IPS-15b (cell line): Measurements from ENCODE around the gene CCDC51.
"Not testable (repeated sequence)": the region's sequence is repeated elsewhere in the genome, so short reads cannot be mapped to it uniquely, and the experiment has no call there.

Source experiments
- H3K27me3 ChIP-seq: one replicate; pipeline ENCODE4 v1.6.1; 2013; ENCODE audit warnings: low read length; ENCODE audit not compliant: control insufficient read depth, insufficient read depth
- H3K36me3 ChIP-seq: one replicate; pipeline ENCODE4 v1.6.1; 2013; ENCODE audit warnings: low read length; ENCODE audit not compliant: control insufficient read depth, insufficient read depth
- H3K4me1 ChIP-seq: one replicate; pipeline ENCODE4 v1.6.1; 2013; ENCODE audit warnings: mild to moderate bottlenecking, low read length; ENCODE audit not compliant: control insufficient read depth, insufficient read depth
- H3K4me3 ChIP-seq: one replicate; pipeline ENCODE4 v1.5.1; 2013; ENCODE audit warnings: low read depth, low read length
- H3K9ac ChIP-seq: one replicate; pipeline ENCODE4 v1.6.1; 2013; ENCODE audit warnings: low read depth, mild to moderate bottlenecking, low read length
- H3K9me3 ChIP-seq: one replicate; pipeline ENCODE4 v1.6.1; 2013; ENCODE audit warnings: mild to moderate bottlenecking, low read length; ENCODE audit not compliant: control insufficient read depth, insufficient read depth

The CCDC51 gene

GRCh38 chr3:48439820-48440589 is at the start of gene CCDC51, which contains the start of gene TMA7:
Gene CCDC51 (minus strand): TSS chr3:48440119. CDS start chr3:48435128, 4,991 bp downstream.
Gene TMA7 (plus strand): TSS chr3:48440257. CDS start chr3:48440297, 40 bp downstream.
- Histone ChIP-seq H3K4me3 (peak within 1 kb of the TSS; percentile 90), H3K9me3 (no peaks in the 10 kb centered on the region), H3K9ac (peak within 1 kb of the TSS; percentile 94), H3K4me1 (peaks cover 6% of the 10 kb centered on the region), H3K36me3 (peaks cover 4% of the 10 kb centered on the region), H3K27me3 (no peaks in the 10 kb centered on the region)

DNA sequence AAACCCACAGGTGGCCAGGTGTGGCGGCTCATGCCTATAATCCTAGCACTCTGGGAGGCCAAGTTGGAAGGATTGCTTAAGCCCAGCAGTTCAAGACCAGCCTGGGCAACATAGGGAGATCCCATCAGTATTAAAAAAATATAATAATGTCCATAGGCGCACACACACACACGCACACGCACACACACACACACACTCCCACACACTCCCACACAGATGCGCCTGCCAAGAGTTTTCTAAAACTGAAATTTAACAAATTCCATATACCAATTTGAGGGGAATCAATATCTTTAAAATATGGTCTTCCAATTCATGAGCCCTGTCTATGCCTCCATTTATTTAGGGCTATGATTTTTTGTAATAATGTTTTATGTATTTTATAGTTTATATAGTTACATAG is 47.0 kb upstream of the CCDC51 start:
- H3K4me3 ChIP-seq, result no peak overlapping the region
- no peaks in the 10 kb centered on the region for H3K4me1 ChIP-seq
- H3K36me3 ChIP-seq, result peaks cover 2% of the 10 kb centered on the region
- no peaks in the 10 kb centered on the region for H3K9me3 ChIP-seq
- H3K9ac ChIP-seq, result no peak overlapping the region
- H3K27me3 ChIP-seq, result no peaks in the 10 kb centered on the region

- peaks cover 11% of the 10 kb centered on the region for H3K36me3 ChIP-seq
- H3K4me3 ChIP-seq, H3K4me1 ChIP-seq, H3K9me3 ChIP-seq, H3K9ac ChIP-seq, H3K27me3 ChIP-seq: not testable (repeated sequence)
These were observed 42.9 kb upstream of the CCDC51 start for GRCh38 chr3:48482822-48483221.

DNA sequence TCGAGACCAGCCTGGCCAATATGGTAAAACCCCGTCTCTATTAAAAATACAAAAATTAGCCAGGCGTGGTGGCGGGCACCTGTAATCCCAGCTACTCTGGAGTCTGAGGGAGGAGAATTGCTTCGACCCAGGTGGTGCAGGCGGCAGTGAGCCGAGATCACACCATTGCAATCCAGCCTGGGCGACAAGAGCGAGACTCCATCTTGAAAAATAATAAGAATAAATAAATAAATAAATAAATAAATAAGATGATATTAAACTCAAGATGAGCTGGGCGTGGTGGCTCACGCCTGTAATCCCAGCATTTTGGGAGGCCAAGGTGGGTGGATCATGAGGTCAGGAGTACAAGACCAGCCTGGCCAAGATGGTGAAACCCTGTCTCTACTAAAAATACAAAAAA is 41.0 kb upstream of the CCDC51 start:
- H3K9me3 ChIP-seq, H3K9ac ChIP-seq, H3K4me1 ChIP-seq, H3K4me3 ChIP-seq, H3K27me3 ChIP-seq: not testable (repeated sequence)
- peaks cover 18% of the 10 kb centered on the region for H3K36me3 ChIP-seq

- H3K4me3 ChIP-seq, result no peak overlapping the region
- H3K27me3 ChIP-seq, result no peaks in the 10 kb centered on the region
- H3K4me1 ChIP-seq, result peaks cover 12% of the 10 kb centered on the region
- H3K9ac ChIP-seq, result no peak overlapping the region
- H3K9me3 ChIP-seq, result no peaks in the 10 kb centered on the region
- peaks cover 18% of the 10 kb centered on the region for H3K36me3 ChIP-seq
These were observed 39.0 kb upstream of the CCDC51 start for GRCh38 chr3:48478626-48479555.

DNA sequence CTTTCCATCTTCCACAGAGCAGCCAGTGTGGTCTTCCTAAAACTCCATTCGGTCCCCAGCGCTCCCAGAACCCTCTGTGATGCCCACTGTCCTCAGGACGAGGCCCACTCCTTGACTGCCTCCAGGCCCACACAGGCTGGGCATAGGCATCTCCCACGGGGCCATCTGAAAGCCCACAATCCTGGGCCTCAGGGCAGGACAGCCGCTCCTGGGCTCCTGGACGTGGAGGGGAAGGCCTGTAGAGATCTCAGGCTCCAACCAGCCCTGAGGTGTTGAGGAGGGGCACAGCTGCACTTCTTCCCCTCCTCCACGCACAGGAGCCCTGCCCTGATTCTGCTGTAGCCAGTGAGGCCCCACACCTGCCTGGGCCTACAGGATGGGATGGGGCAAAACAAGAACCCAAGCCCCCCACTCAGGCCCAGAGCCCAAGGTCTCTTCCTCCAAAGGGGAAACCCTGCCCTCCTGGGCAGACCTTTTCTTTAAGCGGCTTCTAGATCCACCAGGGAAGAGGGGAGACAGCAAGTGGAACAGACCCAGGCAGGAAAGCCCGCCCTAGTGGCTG is 38.1 kb upstream of the CCDC51 start:
- Histone ChIP-seq H3K27me3 (no peaks in the 10 kb centered on the region), H3K4me1 (peaks cover 16% of the 10 kb centered on the region), H3K36me3 (peaks cover 18% of the 10 kb centered on the region), H3K9me3 (no peaks in the 10 kb centered on the region), H3K4me3 (no peak overlapping the region), H3K9ac (peak overlapping the region; percentile 12)

GRCh38 chr3:48476426-48477053 is 36.6 kb upstream of the CCDC51 start:
- Histone ChIP-seq H3K9ac (no peak overlapping the region), H3K36me3 (peaks cover 18% of the 10 kb centered on the region), H3K4me1 (peaks cover 16% of the 10 kb centered on the region), H3K4me3 (no peak overlapping the region), H3K9me3 (no peaks in the 10 kb centered on the region), H3K27me3 (no peaks in the 10 kb centered on the region)

GRCh38 chr3:48475188-48475587 is 35.3 kb upstream of the CCDC51 start:
- Histone ChIP-seq H3K9me3 (no peaks in the 10 kb centered on the region), H3K27me3 (no peaks in the 10 kb centered on the region), H3K36me3 (peaks cover 22% of the 10 kb centered on the region), H3K9ac (peak overlapping the region; percentile 14), H3K4me3 (no peak overlapping the region), H3K4me1 (peaks cover 16% of the 10 kb centered on the region)

DNA sequence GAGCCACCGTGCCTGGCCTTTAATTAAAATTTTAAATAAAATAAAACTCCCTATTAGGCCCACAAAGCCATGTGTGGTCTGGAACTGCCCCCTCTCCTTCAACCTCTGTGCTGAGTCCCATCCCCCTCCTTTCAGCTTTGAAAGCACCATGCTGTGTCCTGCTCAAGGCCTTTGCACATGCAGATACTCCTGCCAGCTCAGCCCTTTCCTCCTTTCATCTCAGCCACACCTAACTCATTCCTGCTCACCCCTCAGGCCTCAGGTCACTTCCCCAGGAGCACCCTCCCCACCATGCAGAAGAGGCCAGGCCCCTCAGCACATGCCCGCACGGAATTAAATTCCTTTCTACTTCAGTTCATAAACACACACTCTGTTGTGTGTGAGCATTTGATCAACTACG is 34.7 kb upstream of the CCDC51 start:
- Histone ChIP-seq H3K36me3 (peaks cover 23% of the 10 kb centered on the region), H3K4me3 (no peak overlapping the region), H3K9me3 (no peaks in the 10 kb centered on the region), H3K4me1 (peaks cover 16% of the 10 kb centered on the region), H3K9ac (peak overlapping the region; percentile 14), H3K27me3 (no peaks in the 10 kb centered on the region)

DNA sequence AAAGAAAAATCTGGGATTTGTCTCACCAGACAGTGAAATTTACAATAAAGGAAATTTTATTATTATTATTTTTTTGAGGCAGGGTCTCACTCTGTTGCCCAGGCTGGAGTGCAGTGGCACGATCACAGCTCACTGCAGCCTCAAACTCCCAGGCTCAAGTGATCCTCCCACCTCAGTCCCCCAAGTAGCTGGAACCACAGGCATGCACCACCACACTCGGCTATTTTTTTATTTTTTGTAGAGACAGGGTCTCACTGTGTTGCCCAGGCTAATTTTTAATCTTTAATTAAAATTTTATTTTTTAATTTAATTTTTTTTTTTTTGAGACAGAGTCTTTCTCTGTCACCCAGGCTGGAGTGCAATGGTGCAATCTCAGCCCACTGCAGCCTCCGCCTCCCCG is 34.1 kb upstream of the CCDC51 start:
- H3K4me3 ChIP-seq, H3K9ac ChIP-seq, H3K27me3 ChIP-seq, H3K9me3 ChIP-seq: not testable (repeated sequence)
- Histone ChIP-seq H3K4me1 (peaks cover 16% of the 10 kb centered on the region), H3K36me3 (peaks cover 26% of the 10 kb centered on the region)

- Histone ChIP-seq H3K4me3 (peak overlapping the region; percentile 81), H3K27me3 (no peaks in the 10 kb centered on the region), H3K4me1 (peaks cover 16% of the 10 kb centered on the region), H3K9me3 (no peaks in the 10 kb centered on the region), H3K9ac (peak overlapping the region; percentile 28), H3K36me3 (peaks cover 25% of the 10 kb centered on the region)
These were observed 33.7 kb upstream of the CCDC51 start for GRCh38 chr3:48473617-48473952.
